HG03565 (cell line): ENCODE data around the gene EFNA3.
A peak's percentile ranks its signal among the peaks of the same experiment; 100 is the strongest.

Experiments used
- ATAC-seq: cut with Tn5 transposase; IDR thresholded peaks from one replicate; pipeline ENCODE4 v1.9.1; 2021; ENCODE audit warnings: mild to moderate bottlenecking, moderate library complexity; ENCODE audit not compliant: unreplicated experiment

The EFNA3 gene

DNA sequence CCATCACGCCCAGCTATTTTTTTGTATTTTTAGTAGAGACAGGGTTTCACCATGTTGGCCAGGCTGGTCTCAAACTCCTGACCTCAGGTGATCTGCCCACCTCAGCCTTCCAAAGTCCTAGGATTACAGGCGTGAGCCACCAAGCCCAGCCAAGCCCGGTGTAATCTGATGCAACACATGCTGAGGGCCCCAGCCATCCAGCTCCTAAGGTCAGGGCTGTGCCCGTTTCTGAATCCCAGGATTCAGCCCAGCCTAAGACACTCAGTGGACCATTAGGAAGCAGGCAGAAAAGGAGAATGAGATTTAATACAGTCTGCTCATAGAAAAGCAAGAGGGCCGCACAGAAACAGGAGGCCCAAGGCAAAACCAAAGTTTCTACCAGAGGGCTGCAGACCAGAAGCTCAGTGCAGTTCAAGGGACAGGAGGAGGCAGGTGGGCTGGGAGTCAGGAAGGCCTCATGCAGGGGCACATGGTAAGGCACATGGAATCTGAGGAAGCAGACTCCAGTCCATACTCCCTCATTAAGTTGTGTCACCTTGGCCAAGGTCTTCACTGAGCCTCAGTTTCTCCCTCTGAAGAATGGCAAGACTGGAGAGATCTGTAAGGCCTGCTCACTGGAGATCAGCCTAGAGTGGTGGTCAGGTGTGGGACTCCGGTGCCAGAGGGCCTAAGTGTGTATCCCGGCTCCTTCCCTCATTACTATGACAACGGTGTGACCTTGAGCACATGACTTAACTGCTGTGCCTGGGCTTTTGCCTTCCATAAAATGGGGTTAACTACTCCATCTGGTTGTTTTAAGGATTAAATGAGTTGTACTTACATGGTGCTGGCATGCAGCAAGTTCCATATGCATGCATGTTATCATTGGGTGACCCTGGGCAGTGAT lies 29.9 kb upstream of the EFNA3 start:
- no peak for ATAC-seq

DNA sequence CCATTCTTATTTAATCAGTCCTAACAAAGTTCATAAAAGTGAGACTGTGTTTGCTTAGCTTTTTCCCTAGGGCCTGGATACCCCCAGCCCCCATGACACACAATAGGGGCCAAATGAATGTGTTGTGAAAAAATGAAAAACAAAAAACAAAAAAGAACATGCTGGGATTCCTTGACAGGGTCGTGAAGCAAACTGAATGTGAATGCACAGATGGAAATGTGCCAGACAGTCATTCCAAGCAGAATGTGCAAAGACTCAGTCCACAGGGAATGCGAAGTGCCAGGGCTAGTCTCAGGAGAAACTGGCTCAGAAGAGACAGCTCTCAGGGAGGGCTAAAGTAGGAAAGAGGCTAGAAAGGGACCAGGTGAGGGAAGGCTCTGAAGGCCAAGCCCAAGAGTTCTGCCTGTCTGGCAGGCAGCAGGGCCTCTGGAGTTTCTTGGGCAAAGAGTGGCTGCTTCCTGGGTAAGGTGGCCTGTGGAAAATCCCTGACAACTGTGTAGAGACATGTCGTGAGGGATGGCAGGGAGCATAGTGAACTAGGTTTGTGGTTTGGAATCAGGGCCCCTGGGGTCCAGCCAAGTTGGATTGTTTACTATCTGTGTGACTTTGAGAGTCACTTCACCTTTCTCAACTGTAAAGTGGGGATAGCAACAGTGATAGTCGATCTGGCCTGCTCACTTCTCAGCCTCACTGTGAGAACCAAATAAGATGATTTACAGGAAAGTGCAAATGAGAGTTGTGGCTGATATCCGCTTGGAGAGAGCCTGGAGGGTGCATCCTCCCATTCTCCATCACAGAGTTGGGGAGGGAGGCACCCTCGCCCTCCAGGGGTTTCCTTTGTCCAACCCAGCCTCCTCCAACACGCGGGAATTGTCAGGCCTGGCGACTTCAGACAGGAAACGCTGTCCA lies 28.7 kb upstream of the EFNA3 start:
- no peak for ATAC-seq

DNA sequence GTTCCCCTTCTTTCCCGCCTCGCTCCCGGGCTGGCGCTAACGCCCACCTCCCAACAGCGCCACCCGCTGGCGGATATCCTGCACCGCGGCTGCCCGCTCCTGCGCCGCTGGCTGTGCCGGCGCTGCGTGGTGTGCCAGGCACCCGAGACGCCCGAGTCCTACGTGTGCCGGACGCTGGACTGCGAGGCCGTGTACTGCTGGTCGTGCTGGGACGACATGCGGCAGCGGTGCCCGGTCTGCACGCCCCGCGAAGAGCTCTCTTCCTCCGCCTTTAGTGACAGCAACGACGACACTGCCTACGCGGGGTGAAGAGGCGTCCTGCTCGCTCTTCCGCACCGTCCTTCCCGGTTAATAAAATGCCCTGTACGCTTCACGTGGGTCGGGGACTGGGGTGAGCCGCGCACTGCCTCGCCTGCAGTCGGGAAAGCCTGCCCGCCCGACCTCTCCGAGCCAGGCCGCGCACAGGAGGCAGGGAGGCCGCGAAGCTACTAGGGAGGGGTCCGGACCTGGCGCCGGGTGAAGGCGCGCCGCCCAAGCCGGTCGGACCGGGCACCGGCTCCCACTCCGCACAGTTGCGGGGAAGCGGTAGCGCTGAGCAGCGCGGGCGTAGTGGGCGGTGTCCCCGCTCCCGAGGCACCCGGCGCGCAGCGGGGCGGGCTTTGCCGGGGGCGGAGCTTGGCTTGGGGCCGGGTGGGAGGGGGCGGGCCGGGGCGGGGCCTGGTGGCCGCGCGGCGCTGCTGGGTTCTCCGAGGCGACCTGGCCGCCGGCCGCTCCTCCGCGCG lies 27.9 kb upstream of the EFNA3 start, which contains the start of gene ADAM15:
TSS of gene ADAM15 (plus strand) at position 757 of the 782 bp plus-strand sequence. CDS start 71 bp downstream, outside the sequence.
- ATAC-seq = peak; percentile 44

DNA sequence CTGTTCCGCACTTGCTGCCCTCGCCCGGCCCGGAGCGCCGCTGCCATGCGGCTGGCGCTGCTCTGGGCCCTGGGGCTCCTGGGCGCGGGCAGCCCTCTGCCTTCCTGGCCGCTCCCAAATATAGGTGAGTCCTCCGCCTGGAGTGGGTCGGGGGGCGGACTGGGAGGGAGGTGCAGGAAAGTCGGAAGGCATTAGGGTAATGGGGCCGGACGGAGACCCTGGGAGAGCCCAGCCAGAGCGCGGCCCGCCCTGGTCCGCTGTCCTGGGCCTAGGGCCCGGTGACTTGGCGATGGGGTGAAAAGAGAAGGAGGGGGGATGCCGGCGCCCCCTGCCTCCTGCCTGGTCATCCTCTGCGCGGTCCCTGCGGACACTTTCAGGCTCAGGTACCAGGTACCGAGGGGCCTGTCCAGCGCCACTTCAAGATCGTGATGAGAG lies 27.3 kb upstream of the EFNA3 start:
- ATAC-seq = no peak

DNA sequence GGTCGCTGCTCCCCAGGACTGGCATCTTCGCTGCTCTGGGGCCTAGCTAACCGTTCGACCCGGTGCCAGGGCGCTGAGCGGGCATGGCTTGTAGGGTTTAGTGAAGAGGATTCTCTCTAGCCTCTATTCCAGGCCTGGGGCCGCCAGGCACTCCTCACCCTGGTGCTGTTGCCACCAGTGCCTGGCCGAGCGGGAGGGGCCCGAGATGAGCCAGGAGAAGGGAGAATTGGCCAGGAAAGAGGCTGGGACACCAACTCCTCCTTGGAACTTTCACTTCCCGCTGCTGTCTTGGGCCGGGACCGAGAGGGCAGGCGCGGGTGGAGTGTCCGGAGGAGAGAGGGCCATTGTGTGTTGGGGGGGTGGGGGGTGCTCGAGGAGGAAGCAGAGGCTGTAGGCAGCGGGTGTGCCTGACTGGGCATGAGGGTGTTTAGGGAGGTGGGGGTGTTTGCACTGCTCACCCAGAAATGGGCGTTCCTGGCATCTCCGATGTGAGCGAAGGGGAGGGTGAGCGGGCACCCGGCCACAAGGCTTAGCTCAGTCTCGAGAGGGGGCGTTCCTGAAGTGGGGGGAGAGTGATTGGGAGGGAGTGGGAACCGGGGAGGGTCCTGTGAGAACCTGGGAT lies 26.7 kb upstream of the EFNA3 start:
- no peak for ATAC-seq

DNA sequence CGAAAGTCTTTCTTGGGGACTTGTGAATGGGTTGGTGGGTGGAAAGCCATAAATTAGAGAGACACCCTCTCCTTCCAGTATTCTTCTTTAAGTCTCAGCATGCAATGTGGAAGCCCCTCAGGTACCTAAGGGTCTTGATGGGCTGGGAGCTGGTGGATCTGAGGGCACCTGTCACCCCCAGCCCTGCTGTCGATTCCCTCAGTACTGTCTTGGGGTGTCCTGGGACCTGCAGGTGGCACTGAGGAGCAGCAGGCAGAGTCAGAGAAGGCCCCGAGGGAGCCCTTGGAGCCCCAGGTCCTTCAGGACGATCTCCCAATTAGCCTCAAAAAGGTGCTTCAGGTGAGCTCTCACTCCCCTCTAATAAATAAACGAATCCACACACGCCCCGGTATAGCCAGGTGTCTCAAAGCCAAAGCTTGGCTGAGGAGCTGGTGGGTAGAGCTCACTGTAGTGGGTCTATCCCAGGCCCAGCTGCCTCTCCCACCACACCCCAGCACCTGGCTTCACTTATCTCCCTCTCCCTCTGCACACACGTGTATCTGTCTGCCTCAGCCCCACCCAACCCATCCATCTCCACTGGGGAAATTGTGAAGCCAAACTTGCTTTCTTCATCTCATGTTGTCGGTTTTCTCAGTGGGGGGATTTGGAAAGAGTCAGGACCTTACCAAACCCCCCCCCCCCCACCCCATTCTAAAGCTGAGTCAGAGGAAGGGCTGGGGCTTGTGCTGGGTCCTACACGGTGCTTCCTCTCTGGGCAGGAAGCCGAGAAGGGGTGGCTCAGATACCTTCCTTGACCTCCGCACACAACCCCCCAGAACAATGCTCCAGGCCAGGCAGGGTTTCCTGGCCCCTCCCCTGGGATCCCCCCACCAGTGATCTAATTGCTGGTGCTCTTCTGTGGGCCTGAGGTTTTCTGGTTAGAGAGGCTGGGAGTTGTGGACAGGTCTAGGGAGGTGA lies 25.9 kb upstream of the EFNA3 start:
- ATAC-seq = no peak

DNA sequence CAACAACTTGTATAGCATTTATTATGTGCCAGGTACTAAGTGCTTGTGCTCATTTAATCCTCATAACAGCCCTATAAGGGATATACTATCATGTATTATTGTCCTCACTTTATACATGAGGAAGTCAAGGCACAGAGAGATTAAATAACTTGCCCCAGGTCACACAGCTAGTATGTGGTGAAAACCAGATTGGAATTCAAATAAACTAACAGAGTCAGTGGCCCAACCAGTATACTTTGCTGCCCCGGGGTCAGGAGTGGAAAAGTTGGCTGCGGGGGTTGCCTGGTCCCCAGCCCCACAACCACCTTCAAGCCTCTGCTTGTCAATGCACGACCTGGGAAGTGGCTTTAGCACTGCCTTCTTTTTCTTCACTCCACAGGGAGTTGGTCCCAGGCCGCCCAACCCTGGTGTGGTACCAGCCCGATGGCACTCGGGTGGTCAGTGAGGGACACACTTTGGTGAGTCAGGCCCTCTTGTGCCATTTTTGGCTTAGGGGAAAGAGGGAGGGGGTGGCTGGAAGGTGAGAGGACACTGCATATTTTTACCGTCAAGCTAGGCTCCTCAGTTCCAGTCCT lies 25.0 kb upstream of the EFNA3 start:
- no peak for ATAC-seq

DNA sequence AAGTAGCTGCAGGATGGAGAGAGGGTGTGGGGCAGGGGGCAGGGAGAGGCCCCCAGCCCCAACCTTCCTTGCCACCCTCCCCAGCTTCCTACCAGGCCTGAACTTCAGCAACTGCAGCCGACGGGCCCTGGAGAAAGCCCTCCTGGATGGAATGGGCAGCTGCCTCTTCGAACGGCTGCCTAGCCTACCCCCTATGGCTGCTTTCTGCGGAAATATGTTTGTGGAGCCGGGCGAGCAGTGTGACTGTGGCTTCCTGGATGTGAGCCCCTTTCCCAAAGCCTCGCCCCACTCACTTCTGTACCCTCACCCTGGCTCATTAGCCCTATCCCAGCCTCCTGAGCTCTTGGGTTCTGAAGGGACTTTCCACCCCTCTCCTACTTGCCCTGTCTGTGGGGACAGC lies 21.5 kb upstream of the EFNA3 start:
- ATAC-seq = no peak

DNA sequence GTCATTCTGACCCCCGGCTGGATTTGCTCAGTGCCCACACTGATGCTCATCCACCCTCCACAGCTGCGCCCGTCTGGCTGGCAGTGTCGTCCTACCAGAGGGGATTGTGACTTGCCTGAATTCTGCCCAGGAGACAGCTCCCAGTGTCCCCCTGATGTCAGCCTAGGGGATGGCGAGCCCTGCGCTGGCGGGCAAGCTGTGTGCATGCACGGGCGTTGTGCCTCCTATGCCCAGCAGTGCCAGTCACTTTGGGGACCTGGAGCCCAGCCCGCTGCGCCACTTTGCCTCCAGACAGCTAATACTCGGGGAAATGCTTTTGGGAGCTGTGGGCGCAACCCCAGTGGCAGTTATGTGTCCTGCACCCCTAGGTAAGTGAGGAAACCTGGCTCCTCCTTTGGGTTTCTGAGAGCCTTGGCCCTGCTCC lies 20.8 kb upstream of the EFNA3 start:
- no peak for ATAC-seq

DNA sequence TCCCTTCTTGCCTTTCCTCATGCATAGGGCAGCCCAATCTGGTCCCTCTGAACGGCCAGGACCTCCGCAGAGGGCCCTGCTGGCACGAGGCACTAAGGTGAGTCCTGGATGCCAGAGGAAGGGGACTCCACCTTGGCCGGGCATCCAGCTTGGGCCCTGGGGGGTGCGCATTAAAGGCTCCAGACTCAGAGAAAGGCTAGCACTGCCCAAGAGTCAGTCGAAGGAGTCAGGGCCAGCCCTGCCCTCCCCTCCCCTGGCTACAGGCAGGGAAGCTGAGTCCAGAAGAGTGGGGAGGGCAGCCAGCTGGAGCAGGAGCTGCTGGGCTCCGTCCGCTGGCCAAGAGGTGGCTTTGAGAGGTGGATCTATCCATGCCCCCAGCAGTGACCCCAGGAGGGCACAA lies 17.9 kb upstream of the EFNA3 start:
- ATAC-seq = no peak

DNA sequence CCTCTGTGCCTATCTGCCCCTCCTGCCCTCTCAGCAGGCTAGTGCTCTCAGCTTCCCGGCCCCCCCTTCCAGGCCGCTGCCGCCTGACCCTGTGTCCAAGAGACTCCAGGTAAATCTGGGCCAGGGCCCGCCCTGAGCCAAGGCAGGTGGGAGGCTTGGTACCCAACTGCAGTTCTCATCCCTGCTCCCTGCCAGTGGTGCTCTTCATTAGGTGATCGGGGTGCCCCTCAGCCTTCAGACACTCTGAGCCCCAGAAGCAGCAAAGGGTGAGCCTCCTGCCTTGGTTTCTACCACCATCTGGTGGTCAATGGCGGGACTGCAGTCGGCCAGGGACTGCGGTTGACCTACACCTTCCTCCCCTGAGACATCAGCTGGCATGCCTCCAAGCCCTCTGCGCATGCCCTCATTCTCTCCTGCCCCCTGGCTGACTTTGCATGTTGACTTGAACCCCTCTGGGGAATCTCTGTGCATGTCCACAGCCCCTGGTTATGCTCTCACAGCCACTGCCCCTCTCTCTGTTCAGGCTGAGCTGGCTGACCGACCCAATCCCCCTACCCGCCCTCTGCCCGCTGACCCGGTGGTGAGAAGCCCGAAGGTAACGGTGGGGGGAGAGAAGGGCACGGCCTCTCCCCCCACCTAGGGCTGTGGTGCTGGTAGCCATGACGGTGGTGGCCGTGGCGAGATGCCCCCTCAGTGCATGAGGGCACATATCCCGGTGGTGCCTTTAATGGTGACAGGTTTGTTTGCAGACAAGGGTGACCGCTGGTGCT lies 17.1 kb upstream of the EFNA3 start:
- ATAC-seq = no peak

DNA sequence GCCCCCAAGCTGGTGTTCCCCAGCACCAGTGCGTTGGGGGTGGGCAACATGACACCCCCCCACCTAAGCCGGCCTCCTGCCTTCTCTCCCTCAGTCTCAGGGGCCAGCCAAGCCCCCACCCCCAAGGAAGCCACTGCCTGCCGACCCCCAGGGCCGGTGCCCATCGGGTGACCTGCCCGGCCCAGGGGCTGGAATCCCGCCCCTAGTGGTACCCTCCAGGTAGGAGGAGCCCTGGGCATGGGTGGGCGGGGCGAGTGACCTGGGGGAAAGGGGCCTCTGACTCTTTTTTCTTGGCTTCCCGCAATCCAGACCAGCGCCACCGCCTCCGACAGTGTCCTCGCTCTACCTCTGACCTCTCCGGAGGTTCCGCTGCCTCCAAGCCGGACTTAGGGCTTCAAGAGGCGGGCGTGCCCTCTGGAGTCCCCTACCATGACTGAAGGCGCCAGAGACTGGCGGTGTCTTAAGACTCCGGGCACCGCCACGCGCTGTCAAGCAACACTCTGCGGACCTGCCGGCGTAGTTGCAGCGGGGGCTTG lies 16.4 kb upstream of the EFNA3 start:
- no peak for ATAC-seq

DNA sequence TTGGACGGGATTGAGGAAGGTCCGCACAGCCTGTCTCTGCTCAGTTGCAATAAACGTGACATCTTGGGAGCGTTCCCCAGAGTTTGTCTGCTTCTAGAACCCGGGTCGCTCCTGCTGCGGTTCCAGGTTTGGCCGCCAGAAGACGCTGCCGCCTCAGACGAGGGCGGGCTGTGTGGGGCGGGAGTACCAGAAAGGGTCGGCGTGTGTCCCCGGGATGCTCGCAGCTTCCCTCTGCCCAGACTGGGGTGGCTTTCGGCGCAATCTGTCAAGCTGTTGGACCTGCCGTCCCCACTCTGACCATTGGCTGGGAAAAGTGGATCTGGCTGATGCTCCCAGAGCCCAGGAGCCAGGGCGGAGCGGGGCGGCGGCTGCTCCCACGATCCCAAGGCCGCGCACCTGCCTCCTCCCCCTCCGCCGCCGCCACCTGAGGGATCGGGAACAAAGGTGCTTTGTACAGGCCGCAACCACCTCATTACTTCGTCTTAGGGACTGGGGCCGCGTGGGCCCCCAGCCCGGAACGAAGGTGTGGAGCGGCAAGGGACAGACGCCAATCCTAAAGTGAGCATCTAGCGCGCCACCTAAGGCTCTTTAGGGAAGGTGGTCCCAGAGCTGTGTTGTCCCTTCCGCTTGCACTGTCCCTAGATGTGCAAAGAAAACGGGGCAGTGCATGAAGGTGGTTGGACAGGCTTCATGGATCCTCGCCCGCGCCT lies 15.8 kb upstream of the EFNA3 start:
- ATAC-seq = no peak

DNA sequence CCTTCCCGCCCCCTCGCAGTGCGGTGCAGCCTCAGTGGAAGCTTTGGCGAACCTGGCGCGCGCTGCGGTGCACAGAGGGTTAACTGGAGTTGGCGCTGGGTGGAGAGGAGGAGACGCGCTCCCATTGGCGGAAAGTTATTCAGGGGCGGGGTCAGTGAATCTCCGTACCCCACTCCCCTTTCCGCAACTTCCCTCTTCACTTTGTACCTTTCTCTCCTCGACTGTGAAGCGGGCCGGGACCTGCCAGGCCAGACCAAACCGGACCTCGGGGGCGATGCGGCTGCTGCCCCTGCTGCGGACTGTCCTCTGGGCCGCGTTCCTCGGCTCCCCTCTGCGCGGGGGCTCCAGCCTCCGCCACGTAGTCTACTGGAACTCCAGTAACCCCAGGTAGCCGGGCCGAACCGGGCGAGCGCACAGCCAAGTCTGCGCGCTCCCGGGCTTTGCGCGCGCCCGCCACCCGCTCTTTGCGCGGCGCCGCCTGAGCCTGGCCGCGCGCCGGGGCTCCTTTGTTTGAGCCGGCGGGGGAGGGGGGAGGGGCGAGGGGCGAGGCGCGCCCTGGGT lies 15.0 kb upstream of the EFNA3 start, which contains the start of gene EFNA4:
TSS of gene EFNA4 (plus strand) at position 191 of the 561 bp plus-strand sequence. CDS start at position 275, 84 bp downstream.
- ATAC-seq = peak; percentile 47

DNA sequence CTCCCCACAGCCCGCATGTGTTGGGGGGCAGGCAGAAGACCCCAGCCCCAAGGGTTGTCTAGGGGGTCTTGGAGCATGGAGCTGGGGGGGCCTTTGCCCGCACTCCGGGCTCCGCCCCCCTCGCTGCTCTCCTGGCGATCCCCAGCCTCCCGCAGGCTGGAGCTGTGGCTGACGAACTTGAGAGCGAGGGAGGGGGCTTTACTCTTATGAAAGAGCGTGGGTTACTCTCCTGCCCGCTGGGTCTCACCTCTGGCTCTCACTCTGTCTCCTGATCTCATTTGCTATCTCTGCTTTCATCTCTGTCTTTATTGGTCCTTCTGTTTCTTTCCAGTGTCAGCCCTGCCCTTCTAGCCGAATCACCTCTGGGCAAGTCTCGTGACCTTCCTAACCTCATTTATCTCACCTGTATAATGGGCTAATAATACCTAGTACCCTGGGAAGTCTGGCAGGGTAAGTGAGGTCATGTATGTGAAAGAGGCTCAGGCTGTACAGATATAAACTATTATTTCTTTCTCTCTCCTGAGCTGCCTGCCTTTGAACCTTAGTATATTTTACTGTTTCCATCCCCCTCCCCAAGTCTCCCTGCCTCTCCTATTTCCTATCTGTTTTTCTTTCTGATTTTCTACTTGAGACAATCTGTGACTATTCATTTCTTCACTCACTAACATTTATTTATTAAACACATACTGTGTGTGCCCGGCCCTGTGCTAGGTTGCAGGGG lies 14.4 kb upstream of the EFNA3 start:
- no peak for ATAC-seq

DNA sequence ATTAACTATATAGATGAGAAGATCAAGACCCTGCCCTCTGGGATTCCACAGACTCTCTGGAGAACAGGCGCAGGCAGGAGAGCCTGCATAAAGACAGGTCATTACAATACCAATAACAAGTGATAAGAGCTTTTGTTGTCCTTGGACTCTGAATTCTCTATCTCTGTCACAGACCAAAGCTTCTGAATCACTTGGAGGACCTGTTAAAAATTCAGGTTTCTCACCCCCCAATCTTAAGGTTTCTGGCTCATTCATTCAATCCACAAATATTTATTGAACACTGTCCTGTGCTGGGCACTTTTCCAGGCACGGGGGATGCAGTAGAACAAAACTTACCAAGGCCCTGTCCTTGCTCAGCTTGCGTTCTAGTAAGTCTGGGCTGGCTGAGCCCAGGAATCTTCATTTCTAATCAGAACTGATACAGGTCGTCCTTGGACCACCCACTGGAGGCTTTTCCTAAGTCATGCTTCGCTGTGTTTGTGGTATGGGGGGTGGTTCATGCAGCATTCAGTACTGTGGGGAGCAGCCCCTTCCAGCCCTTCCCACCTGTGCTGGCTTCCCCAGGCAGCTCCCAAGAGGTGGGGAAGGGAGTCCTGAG lies 13.7 kb upstream of the EFNA3 start:
- no peak for ATAC-seq
